Measurements from ENCODE around the gene PDXDC1.
A peak's percentile ranks its signal among the peaks of the same experiment; 100 is the strongest.
"Not testable (repeated sequence)": the region's sequence is repeated elsewhere in the genome, so short reads cannot be mapped to it uniquely, and the experiment has no call there.

Gene PDXDC1

GRCh38 chr16:15062085-15062810 is 87.4 kb downstream of the PDXDC1 start:
- DNase-seq (ENCODE audit: low spot score): not testable (repeated sequence)

GRCh38 chr16:15065961-15066360 is 91.1 kb downstream of the PDXDC1 start:
- DNase-seq (ENCODE audit: low spot score): not testable (repeated sequence)

- DNase-seq (ENCODE audit: low spot score): not testable (repeated sequence)
Measured at GRCh38 chr16:15066690-15067089, 91.9 kb downstream of the PDXDC1 start.

GRCh38 chr16:15071013-15071412 is 96.2 kb downstream of the PDXDC1 start:
- DNase-seq (ENCODE audit: low spot score): not testable (repeated sequence)

GRCh38 chr16:15071916-15072769 is 97.3 kb downstream of the PDXDC1 start:
- DNase-seq (ENCODE audit: low spot score): not testable (repeated sequence)

GRCh38 chr16:15073101-15073500 is 98.3 kb downstream of the PDXDC1 start:
- no peak for DNase-seq (ENCODE audit: low spot score)

- DNase-seq (ENCODE audit: low spot score): not testable (repeated sequence)
Measured at GRCh38 chr16:15076161-15076560, 101.3 kb downstream of the PDXDC1 start.

GRCh38 chr16:15080883-15081282 is 106.1 kb downstream of the PDXDC1 start:
- DNase-seq (ENCODE audit: low spot score): not testable (repeated sequence)

- not testable (repeated sequence) for DNase-seq (ENCODE audit: low spot score)
Measured at GRCh38 chr16:15082788-15083187, 108.0 kb downstream of the PDXDC1 start.

GRCh38 chr16:15090663-15091269 is 115.9 kb downstream of the PDXDC1 start:
- not testable (repeated sequence) for DNase-seq (ENCODE audit: low spot score)

- not testable (repeated sequence) for DNase-seq (ENCODE audit: low spot score)
Measured at GRCh38 chr16:15093571-15093954, 118.7 kb downstream of the PDXDC1 start.

GRCh38 chr16:15093955-15094827 is 119.4 kb downstream of the PDXDC1 start, which contains the start of gene RRN3:
Gene RRN3 (minus strand): TSS chr16:15094272. CDS start chr16:15094233, 39 bp downstream.
- peak; percentile 89 for DNase-seq (ENCODE audit: low spot score)

- DNase-seq (ENCODE audit: low spot score): not testable (repeated sequence)
Measured at GRCh38 chr16:15096583-15096972, 121.8 kb downstream of the PDXDC1 start.

GRCh38 chr16:15099366-15099909 is 124.6 kb downstream of the PDXDC1 start:
- DNase-seq (ENCODE audit: low spot score): not testable (repeated sequence)

GRCh38 chr16:15100372-15100987 is 125.7 kb downstream of the PDXDC1 start:
- DNase-seq (ENCODE audit: low spot score): not testable (repeated sequence)

- not testable (repeated sequence) for DNase-seq (ENCODE audit: low spot score)
Measured at GRCh38 chr16:15127641-15128425, 153.0 kb downstream of the PDXDC1 start.

GRCh38 chr16:15130256-15130932 is 155.6 kb downstream of the PDXDC1 start:
- not testable (repeated sequence) for DNase-seq (ENCODE audit: low spot score)

- not testable (repeated sequence) for DNase-seq (ENCODE audit: low spot score)
Measured at GRCh38 chr16:15130943-15131700, 156.3 kb downstream of the PDXDC1 start.

Measured in pons (tissue), 1 donor.